ENCODE measurements around the gene TXNDC5. TPM values are rescaled to one million over a fixed set of nuclear protein-coding genes. Genes with fewer than 3 reads are reported as not detected.

The TXNDC5 gene
- total and polyA plus RNA-seq, 2 of the 13 experiments (the other 11 are each of a cell fraction or from before 2014, with no cell fraction given): 287 to 578 TPM

DNA sequence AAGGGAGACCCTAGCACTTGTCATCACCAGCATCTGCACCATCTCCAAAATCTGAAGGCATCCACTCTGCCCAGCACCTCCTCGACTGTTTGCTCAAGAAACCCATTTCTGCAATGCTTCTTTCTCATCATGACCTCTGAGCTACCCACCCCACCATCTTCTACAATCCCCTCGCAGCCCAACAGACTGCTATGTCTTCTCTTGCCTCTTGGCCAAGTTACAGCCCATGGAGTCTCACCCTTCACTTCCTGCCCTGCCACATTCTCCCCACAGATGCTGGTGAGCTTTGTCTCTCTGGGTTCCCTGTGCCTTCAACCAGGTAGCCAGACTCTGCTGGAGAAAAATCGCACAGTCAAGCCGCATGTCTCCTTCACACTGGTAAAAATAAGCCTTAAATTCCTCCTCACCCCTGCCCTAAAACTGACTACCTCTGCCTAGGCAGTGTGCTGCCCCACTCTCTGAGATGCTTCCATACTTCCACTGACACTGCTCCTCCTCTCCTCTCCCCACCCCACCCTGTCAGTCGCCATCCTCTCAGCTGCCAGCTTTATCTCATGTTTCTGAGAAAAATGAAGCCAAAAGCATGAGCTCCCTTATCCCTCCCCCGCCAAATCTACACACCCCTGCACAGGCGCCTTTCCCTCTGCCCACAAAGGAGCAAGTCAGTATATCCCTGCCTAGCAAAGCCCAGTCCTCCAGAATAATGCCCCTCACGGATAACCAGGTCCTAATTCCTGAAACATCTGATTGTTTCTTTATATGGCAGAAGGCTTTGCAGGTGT is 2.3 kb upstream of the TXNDC5 start:
- no peak for ATAC-seq
- TF ChIP-seq, protein P1, sequence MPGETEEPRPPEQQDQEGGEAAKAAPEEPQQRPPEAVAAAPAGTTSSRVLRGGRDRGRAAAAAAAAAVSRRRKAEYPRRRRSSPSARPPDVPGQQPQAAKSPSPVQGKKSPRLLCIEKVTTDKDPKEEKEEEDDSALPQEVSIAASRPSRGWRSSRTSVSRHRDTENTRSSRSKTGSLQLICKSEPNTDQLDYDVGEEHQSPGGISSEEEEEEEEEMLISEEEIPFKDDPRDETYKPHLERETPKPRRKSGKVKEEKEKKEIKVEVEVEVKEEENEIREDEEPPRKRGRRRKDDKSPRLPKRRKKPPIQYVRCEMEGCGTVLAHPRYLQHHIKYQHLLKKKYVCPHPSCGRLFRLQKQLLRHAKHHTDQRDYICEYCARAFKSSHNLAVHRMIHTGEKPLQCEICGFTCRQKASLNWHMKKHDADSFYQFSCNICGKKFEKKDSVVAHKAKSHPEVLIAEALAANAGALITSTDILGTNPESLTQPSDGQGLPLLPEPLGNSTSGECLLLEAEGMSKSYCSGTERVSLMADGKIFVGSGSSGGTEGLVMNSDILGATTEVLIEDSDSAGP (CRISPR knock-in tag; IDR thresholded peaks at IDR 0.05; ENCODE audit: borderline replicate concordance): no peak
- 0 out of 2 replicates have a peak, but pooled peaks have one; percentile 17 for TF ChIP-seq ZMYM3 (CRISPR knock-in tag; IDR thresholded peaks at IDR 0.05)
- Histone ChIP-seq H3K36me3 (replicated peaks in 1 of 2; ENCODE audit: control insufficient read depth in 1 of 2, insufficient read depth in 2 of 2, low read length in 2 of 2) (peaks cover 0 to 2% of the 10 kb centered on the region in 2 experiments; a peak in 1 of 5 replicates), H3K4me1 (ENCODE audit: insufficient read depth, low read length) (peaks cover 77% of the 10 kb centered on the region), H3K27ac (ENCODE audit: extremely low read length, insufficient read depth, low read length) (no peak overlapping the region), H3K9me3 (ENCODE audit: low read length) (no peaks in the 10 kb centered on the region), H2AFZ (ENCODE audit: low read length) (no peak overlapping the region), H3K27me3 (ENCODE audit: control insufficient read depth in 1 of 2, insufficient read depth in 2 of 2, low read length in 2 of 2) (no peaks in the 10 kb centered on the region), H3K4me2 (ENCODE audit: low read depth, low read length) (peak overlapping the region; percentile 50; the same call in 1 of the 2 replicates), H3K4me3 (replicated peaks in 1 of 3; ENCODE audit: insufficient read depth in 1 of 3, low read depth in 2 of 3, low read length in 3 of 3) (no peak overlapping the region), H3K79me2 (ENCODE audit: insufficient read depth, low read length) (peaks cover 20% of the 10 kb centered on the region), H3K9ac (ENCODE audit: insufficient read depth, low read depth, low read length) (no peak overlapping the region), H4K20me1 (ENCODE audit: insufficient read depth, low read length) (peaks cover 14% of the 10 kb centered on the region)
- 63% methylated on average over 8 of the region's 8 CpGs for WGBS (ENCODE audit: low lambda C conversion rate)
- intact Hi-C loops (cut with micrococcal nuclease; ENCODE audit: unreplicated experiment) (loop anchor here (1.0 to 5.0 kb wide), 2 partner anchors 42 to 149 kb away; partner anchors contain the start of gene BLOC1S5), in situ Hi-C loops (cut with HindIII; ENCODE audit: extremely low pct_ligation_motif_present, low pct_unique_long_range_greater_than_20kb) (no loop called here)
- no peak for DNase-seq (ENCODE audit: low spot score)
- ChIA-PET CTCF (ENCODE audit: low intra/inter-chr PET ratio, low total read pairs) (interaction anchor here (1.5 kb wide), 1 partner anchor 79 kb away, joined by 3 read pairs; no protein-coding TSS in a partner anchor), POLR2A (interaction anchor here (1.1 kb wide), 1 partner anchor 62 kb away, joined by 3 read pairs; no protein-coding TSS in a partner anchor)
- BruUV-seq (replicated peaks): no TSS peak
- FAIRE-seq: no peak

DNA sequence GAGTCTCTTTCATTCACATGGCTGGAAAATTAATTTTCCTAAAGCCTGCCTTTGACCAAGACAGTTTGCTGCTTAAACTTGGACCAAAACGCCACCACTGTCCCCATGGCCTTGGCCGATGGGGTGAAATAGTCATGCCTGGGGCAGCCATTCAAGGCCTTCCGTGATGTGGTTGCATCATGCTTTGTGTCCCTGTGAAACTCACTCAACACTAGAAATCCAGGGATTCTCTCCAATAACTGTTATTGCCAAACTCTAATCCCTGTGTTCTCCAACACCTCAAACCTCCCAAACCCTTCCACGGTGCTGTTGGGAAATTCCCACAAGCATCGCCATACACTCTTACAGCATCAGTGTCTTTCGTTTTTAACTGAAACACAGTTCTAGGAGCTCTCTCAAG is 1.4 kb upstream of the TXNDC5 start:
- in situ Hi-C loops (cut with HindIII; ENCODE audit: extremely low pct_ligation_motif_present, low pct_unique_long_range_greater_than_20kb): no loop called here
- H3K36me3 ChIP-seq (replicated peaks in 1 of 2; ENCODE audit: control insufficient read depth in 1 of 2, insufficient read depth in 2 of 2, low read length in 2 of 2): peaks cover 2 to 8% of the 10 kb centered on the region in 2 experiments; a peak in 3 of 5 replicates
- H3K4me3 ChIP-seq (replicated peaks in 1 of 3; ENCODE audit: insufficient read depth in 1 of 3, low read depth in 2 of 3, low read length in 3 of 3): no peak overlapping the region
- BruUV-seq (replicated peaks): no TSS peak
- no peak overlapping the region for H2AFZ ChIP-seq (ENCODE audit: low read length)
- peaks cover 22% of the 10 kb centered on the region for H4K20me1 ChIP-seq (ENCODE audit: insufficient read depth, low read length)
- peaks cover 29% of the 10 kb centered on the region for H3K79me2 ChIP-seq (ENCODE audit: insufficient read depth, low read length)
- ATAC-seq (no peak), FAIRE-seq (no peak), DNase-seq (ENCODE audit: low spot score) (no peak)
- peak overlapping the region; percentile 8; the same call in 1 of the 2 replicates for H3K4me2 ChIP-seq (ENCODE audit: low read depth, low read length)
- H3K9ac ChIP-seq (ENCODE audit: insufficient read depth, low read depth, low read length): no peak overlapping the region
- WGBS (ENCODE audit: low lambda C conversion rate): 59% methylated on average over 6 of the region's 6 CpGs
- no peaks in the 10 kb centered on the region for H3K27me3 ChIP-seq (ENCODE audit: control insufficient read depth in 1 of 2, insufficient read depth in 2 of 2, low read length in 2 of 2)
- ChIA-PET CTCF (ENCODE audit: low intra/inter-chr PET ratio, low total read pairs) (no interaction called here), POLR2A (interaction anchor here (1.1 kb wide), 1 partner anchor 63 kb away, joined by 3 read pairs; no protein-coding TSS in a partner anchor)
- intact Hi-C loops (cut with micrococcal nuclease; ENCODE audit: unreplicated experiment): loop anchor here (1.0 to 5.0 kb wide), 2 partner anchors 41 to 150 kb away; partner anchors contain the start of gene BLOC1S5
- no peak overlapping the region for H3K27ac ChIP-seq (ENCODE audit: extremely low read length, insufficient read depth, low read length)
- no peaks in the 10 kb centered on the region for H3K9me3 ChIP-seq (ENCODE audit: low read length)
- peaks cover 77% of the 10 kb centered on the region for H3K4me1 ChIP-seq (ENCODE audit: insufficient read depth, low read length)
- TF ChIP-seq, protein P2, sequence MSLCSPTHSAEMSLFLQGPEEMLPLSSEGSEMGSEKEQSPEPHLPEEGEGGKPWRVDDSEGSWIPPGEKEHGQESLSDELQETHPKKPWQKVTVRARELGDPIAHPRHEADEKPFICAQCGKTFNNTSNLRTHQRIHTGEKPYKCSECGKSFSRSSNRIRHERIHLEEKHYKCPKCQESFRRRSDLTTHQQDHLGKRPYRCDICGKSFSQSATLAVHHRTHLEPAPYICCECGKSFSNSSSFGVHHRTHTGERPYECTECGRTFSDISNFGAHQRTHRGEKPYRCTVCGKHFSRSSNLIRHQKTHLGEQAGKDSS (CRISPR knock-in tag; IDR thresholded peaks at IDR 0.05; ENCODE audit: borderline replicate concordance, low read depth): no peak
- TF ChIP-seq ATAD3A (CRISPR knock-in tag; IDR thresholded peaks at IDR 0.05): no peak
- no peak for TF ChIP-seq SRSF4 (IDR thresholded peaks at IDR 0.05; ENCODE audit: low read depth, low read length, poor library complexity, severe bottlenecking)
- no peak for TF ChIP-seq MTF1 (CRISPR knock-in tag; IDR thresholded peaks at IDR 0.05)
- no peak for TF ChIP-seq DPF2 (CRISPR knock-in tag; IDR thresholded peaks at IDR 0.05; ENCODE audit: borderline replicate concordance, low read depth)
- TF ChIP-seq TGIF2 (CRISPR knock-in tag; IDR thresholded peaks at IDR 0.05): no peak
- TF ChIP-seq BORCS8-MEF2B (CRISPR knock-in tag; IDR thresholded peaks at IDR 0.05): 0 out of 2 replicates have a peak, but pooled peaks have one; percentile 28
- no peak for TF ChIP-seq NFRKB (IDR thresholded peaks at IDR 0.05)
- TF ChIP-seq REPIN1 (CRISPR knock-in tag; IDR thresholded peaks at IDR 0.05; ENCODE audit: borderline replicate concordance, low read depth): 0 out of 2 replicates have a peak, but pooled peaks have one; percentile 26
- no peak for TF ChIP-seq ERF (CRISPR knock-in tag; IDR thresholded peaks at IDR 0.05)
- no peak for TF ChIP-seq ZNF792 (CRISPR knock-in tag; IDR thresholded peaks at IDR 0.05)
- TF ChIP-seq, protein P3, sequence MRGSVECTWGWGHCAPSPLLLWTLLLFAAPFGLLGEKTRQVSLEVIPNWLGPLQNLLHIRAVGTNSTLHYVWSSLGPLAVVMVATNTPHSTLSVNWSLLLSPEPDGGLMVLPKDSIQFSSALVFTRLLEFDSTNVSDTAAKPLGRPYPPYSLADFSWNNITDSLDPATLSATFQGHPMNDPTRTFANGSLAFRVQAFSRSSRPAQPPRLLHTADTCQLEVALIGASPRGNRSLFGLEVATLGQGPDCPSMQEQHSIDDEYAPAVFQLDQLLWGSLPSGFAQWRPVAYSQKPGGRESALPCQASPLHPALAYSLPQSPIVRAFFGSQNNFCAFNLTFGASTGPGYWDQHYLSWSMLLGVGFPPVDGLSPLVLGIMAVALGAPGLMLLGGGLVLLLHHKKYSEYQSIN (CRISPR knock-in tag; IDR thresholded peaks at IDR 0.05; ENCODE audit: borderline replicate concordance): no peak

Data from HepG2 (cell line).